ENCODE results near the gene MYLK. TPM values are rescaled to one million over a fixed set of nuclear protein-coding genes. Genes with fewer than 3 reads are reported as not detected.
"Not testable (repeated sequence)": the region's sequence is repeated elsewhere in the genome, so short reads cannot be mapped to it uniquely, and the experiment has no call there.

Gene MYLK
- polyA plus RNA-seq, 1 donor = 132 TPM

DNA sequence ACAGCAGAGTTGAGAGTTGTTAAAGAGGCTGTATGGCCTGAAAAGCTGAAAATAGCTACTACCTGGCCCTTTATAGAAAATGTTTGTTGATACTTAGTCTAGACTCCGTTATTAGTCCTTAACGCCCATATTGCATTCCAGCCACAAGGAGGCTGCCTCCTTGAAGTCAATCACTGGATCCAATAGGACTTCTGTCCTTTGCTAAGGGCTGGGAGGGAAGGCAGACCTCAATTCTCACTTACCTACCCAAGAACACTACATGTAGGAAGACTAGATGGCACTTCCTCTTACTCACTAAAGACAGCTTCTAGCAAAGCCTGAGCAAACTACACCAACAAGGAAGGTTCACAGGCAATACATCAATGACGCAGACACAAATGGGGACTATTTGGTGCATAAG, 159.8 kb downstream of the MYLK start:
- DNase-seq = no peak

DNA sequence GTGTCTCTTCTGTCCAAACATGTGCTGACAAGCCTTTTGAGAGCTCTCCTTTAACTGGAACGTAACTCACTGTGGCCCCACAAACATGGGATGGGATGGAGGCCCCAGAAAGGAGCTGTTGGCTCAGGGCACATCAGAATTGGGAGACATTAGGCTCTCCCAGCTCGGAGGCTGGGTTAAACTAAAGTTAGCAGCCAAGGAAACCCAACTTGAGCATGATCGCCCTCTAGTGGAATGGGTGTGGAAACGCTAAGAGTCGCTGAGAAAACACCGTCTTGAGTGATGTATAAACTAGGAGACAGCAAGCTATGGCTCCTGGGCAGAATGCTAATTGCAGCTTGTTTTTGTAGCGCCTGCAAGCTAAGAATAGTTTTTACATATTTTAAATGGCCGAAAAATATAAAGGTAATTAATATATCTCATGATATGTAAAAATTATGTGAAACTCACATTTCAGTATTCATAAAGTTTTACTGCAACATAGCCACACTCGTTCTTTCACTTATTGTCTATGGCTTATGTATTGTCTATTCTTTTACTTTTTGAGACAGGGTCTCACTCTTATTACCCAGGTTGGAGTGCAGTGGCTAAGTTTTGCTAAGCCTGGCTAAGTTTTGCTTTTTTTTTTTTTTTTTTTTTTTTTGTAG, 160.5 kb downstream of the MYLK start:
- DNase-seq = peak; percentile 93

DNA sequence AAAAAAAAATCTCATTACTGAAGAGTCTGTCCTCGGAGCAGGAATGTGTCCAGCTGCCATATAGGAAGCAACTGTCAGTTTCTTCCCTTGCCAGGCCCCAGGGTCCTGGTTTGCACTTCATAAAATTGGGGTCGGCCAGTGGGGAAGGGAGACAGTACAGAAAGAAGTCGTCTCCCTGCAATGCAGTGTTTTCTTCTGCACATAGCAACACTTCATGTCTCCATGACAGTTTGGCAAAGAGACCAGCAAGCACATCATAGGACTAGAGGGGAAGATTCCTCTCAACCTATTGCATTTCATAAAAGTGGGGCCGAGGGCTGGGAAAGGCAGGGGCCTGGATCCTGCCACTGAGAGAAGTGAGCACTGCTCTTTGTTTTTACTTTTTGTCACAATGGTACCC, 161.1 kb downstream of the MYLK start:
- no peak for DNase-seq

DNA sequence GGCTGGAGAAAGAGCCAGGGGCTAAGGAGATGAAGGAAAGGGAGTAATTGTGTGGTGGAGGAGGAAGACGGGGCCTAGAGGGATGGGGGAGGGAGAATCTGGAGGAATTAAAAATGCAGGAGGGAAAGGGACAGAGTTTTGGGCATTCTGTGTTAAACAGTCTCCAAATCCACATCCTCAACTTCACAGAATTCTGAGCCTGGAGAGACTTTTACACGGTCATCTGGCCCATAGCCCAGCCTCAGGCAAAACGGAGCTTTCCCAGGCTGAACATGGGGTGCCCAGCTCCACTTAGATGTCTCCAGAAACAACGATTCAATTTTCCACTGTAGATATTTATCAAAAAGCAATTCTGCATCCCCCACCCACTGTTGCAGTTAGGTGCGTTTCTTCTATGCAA, 161.7 kb downstream of the MYLK start:
- no peak for DNase-seq

DNA sequence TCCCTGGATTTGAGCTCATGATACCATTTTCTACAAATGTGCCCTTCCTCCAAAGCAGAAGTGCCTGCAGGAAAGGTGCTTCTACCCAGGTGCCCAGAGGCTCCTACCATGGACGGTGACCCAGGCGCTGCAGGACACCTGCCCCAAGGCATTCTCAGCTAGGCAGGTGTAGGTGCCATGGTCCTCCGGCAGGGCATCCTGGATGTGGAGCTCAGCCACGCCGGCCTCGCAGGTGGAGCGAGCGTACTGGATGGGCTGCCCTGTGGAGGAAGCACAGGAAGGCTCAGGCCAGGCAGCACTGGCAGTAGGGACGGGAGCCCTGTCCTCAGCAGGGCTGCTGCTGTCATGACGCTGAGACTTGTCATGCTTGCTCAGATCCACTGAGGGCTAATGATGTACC, 162.1 kb downstream of the MYLK start:
- DNase-seq = no peak

DNA sequence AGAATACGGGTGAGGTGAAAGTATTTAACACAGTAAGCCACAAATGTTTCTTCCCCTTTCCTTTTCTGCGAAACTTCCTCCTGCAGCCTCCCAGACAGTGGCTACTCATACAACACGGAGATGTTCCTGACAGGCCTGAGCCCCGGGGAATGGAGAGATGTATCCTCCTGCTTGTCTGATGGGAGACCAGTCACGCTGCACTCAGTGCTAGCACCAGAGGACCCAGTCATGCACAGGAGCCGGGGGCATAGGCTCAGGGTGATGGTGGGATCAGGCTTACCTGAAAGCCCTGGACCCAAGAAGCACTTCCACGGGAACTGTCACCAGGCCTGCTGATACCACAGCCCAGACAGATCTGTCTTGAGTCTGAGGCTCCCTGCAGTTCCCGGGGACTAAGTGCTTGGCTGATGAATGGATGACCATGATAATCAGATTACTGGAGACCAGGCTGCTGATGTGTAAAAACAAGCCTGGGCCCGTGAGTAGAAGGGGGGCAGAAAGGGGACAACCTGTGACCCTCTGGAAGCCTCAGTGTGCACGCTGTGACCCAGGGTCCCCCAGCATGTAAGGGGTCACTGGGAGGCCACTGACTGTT, 162.9 kb downstream of the MYLK start:
- DNase-seq = not testable (repeated sequence)

DNA sequence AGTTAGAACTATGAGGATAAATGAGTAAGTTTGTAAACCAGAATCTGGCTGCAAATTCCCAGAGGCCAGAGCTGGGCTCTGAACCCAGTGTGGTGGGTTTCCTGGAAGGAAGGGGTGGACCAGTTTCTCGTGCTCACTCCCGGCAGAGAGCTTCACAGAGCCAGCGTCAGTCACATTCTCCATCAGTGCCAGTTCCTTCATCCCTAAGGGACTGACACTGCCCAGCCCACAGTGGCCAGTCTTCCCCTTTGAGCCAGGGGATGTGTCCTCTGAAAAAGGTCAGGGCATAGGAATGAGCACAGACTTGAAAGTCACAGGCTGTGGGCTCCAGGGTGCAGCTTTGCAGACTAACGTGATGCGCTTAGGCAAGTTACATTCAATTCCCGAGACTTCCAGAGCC, 163.5 kb downstream of the MYLK start:
- no peak for DNase-seq

DNA sequence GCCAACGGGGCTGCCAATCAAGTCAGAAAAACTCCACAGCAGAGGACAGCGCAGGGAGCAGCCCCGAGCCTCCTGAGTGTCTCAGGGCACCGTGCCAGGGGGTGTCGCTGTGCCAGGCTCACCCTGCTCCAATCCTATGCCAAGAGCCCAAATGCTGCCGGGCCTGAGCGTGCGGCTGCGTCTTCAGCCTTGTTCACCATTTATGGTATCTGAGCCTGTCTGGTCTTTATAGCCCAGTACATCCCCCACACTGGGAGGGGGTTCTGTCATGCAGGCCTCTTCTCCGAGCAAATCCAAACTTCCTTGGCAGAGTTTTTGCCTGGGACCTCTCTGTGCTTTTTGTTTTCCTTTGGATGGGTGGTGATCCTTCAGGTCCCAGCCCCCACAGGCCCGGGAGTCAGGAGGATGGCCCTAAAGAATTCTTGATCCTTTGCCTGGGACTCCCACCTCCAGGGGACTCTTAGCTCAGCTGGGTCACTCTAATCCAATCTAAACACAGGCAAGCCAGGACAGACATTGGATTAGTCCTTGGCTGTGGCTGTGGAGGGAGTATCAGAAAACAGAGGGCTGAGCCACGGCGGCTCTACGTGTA, 164.2 kb downstream of the MYLK start:
- no peak for DNase-seq

DNA sequence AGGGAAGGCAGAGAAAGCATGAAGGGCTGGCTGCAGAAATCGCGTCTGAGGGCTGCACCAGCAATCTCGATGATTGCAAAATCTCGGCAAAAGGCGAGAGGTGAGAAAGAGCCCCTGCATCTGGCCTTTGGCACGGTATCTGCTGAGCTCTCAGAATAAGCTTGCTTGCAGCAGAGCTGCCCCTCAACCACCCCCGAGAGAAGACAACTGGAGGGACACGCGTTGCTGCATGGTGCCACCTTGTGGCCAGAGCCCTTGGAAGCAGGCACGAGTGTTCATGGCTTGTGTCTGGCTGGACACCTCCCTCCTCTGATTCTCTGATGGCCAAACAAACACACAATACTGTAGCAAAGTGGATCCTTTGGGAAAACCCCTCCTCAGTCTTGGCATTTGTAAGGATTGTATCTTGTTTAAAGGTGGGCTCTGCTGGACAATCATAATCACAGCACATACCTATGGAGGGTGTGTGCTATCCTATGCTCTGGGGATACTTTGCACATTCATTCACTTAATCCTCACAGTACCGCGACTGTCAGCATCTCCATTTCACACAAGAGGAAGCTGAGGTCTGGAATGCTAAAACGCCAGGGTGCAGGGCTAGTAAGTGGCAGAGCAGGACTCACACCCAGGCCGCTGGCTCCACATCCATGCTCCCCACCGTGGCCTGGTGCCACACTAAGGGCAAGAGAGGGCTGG, 164.9 kb downstream of the MYLK start:
- DNase-seq = peak; percentile 82

DNA sequence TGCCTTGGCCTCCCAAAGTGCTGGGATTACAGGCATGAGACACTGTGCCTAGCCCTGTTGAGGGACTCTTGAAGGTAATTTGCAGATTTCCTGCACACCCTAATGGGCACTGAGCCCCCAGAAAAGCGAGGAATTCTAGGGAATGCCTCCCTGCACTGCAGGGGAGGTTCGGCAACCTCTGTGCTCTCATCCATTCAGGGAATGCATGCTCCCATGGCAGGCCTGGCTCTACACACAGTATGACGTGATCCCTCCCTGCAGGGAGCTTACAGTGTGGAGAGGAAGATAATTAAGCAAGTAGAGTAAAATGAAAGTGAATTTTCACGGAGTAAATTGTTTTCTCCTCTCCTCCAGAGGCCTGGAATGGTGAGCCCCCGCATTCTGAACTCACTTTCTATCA, 166.0 kb downstream of the MYLK start:
- no peak for DNase-seq

DNA sequence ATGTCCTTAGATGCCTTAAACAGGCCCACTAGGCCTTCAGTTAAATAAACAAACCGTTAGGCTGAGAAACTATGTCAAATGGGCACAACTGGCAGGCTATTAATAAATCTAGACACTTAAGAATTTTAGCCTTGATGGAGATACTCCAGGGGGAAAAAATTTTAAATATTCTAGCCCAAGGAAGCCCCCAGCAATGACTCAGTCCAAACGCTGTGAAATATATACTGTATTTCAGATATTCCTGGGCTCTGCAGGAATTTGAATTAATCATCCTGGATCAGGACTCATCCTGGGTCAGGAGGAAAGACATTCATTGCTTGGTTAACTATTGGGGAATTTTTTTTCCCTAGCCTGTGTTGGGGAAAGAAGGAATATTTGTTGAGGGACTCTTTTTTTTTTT, 166.7 kb downstream of the MYLK start:
- DNase-seq = not testable (repeated sequence)

DNA sequence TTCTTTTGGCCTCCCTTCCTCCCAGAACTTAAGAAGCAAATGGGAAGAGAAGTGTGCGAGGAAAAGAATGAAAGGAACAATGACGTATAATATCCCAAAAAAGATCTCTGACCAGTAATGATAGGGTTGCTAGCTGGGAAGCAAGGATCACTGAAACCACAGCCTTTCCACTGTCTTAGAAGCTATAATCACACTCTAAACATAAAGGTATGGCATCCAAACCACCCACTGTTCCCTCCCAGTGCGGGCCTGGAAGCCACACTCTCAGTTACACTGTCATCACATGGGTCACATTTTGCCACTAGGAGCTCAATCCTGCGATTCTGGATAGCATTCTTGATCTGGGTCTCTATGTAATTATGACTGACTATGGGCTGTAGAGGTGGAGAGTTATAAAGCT, 167.7 kb downstream of the MYLK start:
- no peak for DNase-seq

DNA sequence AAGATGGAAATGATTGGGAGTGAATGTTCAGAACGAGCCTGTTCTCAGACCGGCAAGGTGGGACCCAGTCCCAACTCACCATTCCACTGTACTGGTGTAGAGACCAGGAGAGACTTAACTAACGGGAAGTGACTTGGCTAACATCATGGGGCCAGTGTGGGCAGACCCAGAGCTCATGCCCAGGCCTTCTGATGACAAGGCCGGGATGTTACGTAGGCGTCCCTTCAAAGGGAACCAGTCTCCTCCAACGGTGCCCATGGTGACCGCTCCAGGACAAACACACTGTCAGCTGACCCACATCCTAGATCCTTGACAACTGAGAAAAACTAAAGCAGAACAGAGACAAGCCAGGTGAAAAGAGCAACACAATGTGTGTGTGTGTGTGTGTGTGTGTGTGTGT, 170.9 kb downstream of the MYLK start:
- DNase-seq = no peak

DNA sequence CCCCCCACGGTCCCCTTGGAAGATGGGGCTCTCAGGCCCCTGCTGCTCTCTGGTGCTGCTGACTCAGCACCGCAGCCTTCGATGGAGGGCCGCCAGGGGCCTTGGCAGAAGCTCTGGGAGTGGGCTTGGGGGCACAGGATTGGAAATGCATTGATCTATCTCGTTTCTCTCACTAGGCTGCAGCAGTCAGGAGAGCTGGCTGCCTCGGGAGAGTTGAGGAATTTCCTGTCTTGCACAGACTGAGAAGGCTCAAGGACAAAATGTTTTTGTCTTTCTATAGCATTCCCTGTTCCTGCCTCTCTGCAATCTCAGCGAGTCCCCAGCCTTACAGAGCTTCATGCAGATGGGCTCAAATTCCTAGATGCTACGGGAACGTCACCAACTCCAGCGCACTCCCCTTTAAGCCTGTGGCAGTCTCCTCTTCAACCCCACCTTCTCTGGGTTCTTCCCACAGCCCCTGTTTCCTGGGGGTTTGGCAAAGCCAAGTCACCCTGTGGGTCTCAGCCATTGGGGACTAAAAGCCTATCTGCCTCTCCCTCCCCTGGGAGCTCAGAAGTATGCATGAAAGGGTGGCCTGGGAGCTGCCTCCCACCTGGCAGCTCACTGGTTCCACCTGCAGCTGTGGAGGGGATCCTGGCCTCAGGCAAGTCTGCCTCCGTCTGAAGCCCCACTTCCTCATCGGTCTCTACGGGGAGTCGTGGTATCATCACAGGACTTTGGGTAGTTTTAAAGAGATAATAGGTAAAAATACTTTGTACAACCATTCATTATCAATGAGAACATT, 171.9 kb downstream of the MYLK start:
- no peak for DNase-seq

DNA sequence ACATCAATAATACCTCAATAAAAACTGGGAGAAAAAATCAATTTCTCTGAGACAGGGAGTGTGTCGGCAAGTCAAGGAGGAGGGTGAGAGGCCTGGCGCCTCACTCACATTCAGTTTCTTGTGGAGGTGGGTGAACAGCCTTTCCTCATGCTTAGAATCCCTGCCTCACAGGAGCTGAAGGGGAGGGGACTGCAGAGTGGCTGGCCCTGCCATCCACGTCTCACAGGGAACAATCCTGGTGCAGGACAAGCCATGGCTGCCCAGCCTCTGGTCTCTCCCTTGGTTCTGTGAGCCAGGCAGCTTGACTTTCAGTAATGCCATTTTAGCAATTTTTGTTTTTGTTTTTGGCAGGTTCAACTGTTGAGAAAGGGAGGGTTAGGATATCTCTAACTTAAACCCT, 172.8 kb downstream of the MYLK start:
- DNase-seq = no peak

DNA sequence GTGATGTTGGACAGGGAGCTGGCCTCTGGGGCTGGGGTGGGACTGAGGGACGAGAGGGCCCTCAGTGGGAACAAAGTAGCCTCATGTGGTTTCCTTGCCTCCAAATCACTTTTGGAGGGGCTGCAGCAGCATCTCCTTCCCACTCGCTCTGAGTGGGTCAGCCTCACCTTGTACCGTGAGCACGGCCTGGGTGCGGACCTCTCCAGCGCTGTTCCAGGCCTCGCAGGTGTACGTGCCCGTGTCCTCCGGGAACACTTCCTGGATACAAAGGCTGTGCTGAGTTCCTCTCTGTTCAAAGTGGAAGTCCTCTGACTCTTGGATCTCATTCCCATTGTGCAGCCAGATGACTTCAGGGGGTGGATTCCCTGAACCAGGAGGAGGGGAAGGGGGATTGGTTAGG, 175.6 kb downstream of the MYLK start:
- DNase-seq = no peak

DNA sequence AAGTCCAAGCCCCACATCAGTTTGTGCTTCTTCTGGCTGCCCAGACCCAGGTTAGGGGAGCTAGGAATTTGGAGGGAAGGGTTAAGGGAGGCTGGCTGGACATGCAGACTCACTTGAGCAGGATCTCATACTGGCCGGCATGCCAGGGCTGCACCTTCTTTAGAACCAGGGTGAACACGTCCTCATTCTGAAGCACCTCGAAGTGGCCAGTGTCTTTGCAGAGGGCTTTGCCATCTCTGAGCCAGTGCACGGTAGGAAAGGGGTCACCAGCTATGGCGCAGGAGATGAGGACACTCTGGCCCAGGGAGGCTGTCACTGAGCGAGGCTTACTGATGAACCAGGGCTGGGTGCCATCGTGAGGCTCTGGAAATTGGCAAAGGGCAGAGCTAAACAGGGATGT, 176.5 kb downstream of the MYLK start:
- not testable (repeated sequence) for DNase-seq

DNA sequence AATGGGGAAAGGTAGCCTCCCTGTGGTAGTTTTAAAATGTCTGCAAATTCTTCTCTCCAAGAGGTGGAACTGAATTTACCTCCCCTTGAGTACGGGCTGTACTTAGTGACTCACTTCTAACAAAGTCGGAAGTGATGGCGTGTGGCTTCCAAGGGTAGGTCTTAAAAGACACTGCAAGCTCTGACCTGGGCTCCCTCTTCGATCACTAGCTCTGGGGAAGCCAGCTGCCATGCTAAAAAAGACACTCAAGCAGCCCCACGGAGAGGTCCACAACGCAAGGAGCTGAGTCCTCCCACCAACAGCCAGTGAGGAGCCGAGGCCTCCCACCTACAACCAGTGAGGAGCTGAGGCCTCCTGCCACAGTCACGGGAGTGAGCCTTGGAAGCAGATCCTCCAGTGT, 177.3 kb downstream of the MYLK start:
- DNase-seq = no peak

DNA sequence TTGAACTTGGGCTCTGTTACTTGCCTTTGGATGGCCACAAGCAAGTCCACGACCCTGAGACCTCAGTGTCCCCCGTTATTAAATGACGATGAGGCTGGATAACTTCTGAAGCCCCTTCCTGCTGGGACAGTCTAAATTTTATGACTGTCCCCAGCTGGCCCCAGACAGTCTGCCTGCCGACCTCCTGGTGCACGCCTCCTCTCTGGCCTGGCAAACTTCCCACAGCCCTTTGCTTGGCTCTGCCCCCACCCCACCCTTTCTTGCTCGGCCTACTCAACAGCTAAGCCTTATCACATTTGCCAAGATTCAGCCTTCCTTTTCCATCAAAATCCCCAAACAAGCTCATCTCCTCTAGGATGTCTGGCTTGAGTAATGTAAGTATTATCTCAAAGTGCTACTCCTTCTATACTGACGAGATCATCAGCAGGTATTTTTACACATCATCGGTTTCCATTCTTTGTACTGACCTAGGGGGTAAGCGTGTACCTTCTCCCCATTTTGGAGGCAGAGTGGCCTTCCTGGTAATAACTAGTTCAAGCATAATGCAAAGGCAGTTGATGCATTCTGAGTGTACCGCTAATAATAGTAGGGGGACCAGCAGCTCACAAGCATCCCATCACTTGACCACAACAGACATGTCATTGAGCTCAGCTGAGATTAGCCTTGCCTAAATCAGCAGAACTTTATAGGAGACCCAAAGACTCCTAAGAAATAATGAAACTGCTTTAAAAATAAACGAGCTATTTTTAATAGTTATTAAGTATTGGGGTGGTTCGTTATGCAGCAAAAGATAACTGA, 178.4 kb downstream of the MYLK start:
- no peak for DNase-seq

DNA sequence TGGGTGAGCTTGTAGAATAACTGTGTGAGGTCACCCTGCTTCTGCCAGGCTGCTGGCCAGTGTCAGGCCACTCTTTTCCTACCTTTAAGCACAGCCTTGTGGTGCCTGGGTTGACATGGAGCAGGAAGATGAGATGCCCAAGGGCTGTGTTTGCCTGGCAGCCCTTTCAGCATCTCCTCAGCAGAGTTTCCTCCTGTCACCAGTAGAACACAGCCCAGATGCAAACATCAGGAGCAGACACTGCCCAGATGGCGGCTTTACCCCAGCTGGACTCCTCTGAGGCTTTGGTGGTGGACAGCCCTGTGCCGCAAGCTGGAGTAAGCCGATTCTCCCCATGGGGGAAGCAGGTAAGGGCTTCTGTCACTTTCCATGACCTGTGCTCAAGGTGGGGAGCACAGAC, 180.5 kb downstream of the MYLK start:
- not testable (repeated sequence) for DNase-seq

DNA sequence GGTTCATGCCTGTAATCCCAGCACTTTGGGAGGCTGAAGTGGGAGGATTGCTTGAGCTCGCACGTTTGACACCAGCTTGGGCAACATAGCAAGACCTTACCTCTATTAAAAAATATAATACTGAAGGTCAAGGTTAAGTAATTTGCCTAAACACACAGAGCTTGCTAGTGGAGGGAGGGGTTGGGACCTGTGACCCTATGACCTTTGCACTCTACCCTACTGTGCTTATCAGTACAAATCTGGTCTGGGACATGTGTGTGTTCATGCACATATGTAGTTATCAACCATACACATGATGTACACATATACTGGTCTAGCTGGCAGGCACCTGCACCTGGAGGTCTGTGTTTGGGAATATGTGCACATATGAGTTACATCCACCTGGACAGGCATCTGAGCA, 181.4 kb downstream of the MYLK start:
- no peak for DNase-seq

DNA sequence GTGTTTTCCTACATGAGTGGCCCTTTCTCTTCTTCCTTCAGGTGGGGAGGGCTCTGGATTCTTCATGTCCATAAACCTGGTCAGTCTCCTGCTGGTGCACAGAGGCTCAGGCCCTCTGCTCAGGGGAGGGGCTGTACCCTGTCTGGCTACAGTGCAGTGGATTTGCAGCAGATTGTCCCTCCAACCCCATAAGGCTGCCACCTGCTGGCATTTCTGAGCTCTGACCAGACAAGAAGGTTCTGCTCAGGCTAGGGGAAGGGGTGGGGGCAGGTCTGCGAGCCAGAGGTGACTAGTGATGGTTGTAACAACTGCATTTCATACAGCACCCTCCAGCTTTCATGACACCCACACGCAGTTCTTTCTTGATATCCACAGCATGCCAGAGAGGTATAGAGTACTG, 182.1 kb downstream of the MYLK start:
- not testable (repeated sequence) for DNase-seq

Data from left kidney (tissue), 2 donors.